HepG2 (cell line): ENCODE results near the gene GPR152. TPM values are rescaled to one million over a fixed set of nuclear protein-coding genes. Genes with fewer than 3 reads are reported as not detected.

Experiments
- ATAC-seq: fragments of 200-7000 bp; cut with Tn5 transposase; 3 replicates; pipeline ENCODE4 v1.9.1; 2020; ENCODE audit warnings: mild to moderate bottlenecking, moderate library complexity
- BruUV-seq: library from RNA; stranded (reverse); fragments of 400-500 nt; replicated peaks from 2 replicates; lab custom pipeline; 2021; lab: Mats Ljungman, UMichigan
- CTCF ChIA-PET: fragments of 300-600 bp; formaldehyde crosslinking; extraction: SDS; loops from one replicate; lab custom pipeline; 2021; ENCODE audit warnings: low total read pairs, inconsistent platforms, low intra/inter-chr PET ratio; lab: Yijun Ruan, JAX
- POLR2A ChIA-PET: fragments of 350-600 bp; sonication (Branson Sonifier 250); formaldehyde crosslinking; loops from one replicate; lab custom pipeline; 2020; ENCODE audit warnings: antibody characterized with exemption, inconsistent platforms; lab: Yijun Ruan, JAX
- DNase-seq: peaks from one replicate; pipeline ENCODE4 v3.0.0-alpha.2; 2015; ENCODE audit warnings: low spot score
- FAIRE-seq: peaks from 3 replicates; lab custom pipeline; 2011; peaks lifted over from hg19 to GRCh38; lab: Jason Lieb, UNC
- H2AFZ ChIP-seq: one replicate; pipeline ENCODE4 v1.6.1; 2011; ENCODE audit warnings: low read length, inconsistent platforms
- H3K27ac ChIP-seq: fragments of 300-600 bp; 3 replicates; pipeline ENCODE4 v1.8.0; 2011; ENCODE audit warnings: mixed run types, mild to moderate bottlenecking, mixed read lengths, low read length, inconsistent platforms; ENCODE audit not compliant: insufficient read depth; ENCODE audit errors: extremely low read length
- H3K27me3 ChIP-seq, 2 experiments: fragments of 200-600 bp in 1 of 2; 2 replicates in 1 of 2; 3 replicates in 1 of 2; pipeline versions ENCODE4 v1.6.0 to v1.8.0; 2011; ENCODE audit warnings: low read length in 2 of 2, mild to moderate bottlenecking in 2 of 2, moderate library complexity in 2 of 2, inconsistent platforms in 1 of 2; ENCODE audit not compliant: insufficient read depth in 2 of 2, control insufficient read depth in 1 of 2
- H3K36me3 ChIP-seq, 2 experiments: fragments of 200-600 bp in 1 of 2; replicated peaks in 1 of 2; 2 replicates in 1 of 2; 3 replicates in 1 of 2; pipeline versions ENCODE4 v1.5.1 to v1.8.0; 2011; ENCODE audit warnings: low read length in 2 of 2, inconsistent platforms in 1 of 2; ENCODE audit not compliant: insufficient read depth in 2 of 2, control insufficient read depth in 1 of 2
- H3K4me1 ChIP-seq: 2 replicates; pipeline ENCODE4 v1.5.1; 2012; ENCODE audit warnings: low read length, inconsistent platforms; ENCODE audit not compliant: insufficient read depth
- H3K4me2 ChIP-seq: 2 replicates; pipeline ENCODE4 v1.6.0; 2011; ENCODE audit warnings: low read depth, low read length, inconsistent platforms
- H3K4me3 ChIP-seq, 3 experiments: fragments of 200-600 bp in 1 of 3; sonication (generic), shearing (Covaris generic) in 1 of 3; replicated peaks in 1 of 3; 2 replicates each; pipeline ENCODE4 v1.5.1; 2011 to 2016; ENCODE audit warnings: low read length in 3 of 3, inconsistent platforms in 2 of 3, low read depth in 2 of 3, mild to moderate bottlenecking in 2 of 3, control low read depth in 1 of 3, mixed read lengths in 1 of 3; ENCODE audit not compliant: insufficient read depth in 1 of 3
- H3K79me2 ChIP-seq: one replicate; pipeline ENCODE4 v1.6.1; 2011; ENCODE audit warnings: low read length, inconsistent platforms; ENCODE audit not compliant: insufficient read depth
- H3K9ac ChIP-seq: 2 replicates; pipeline ENCODE4 v1.6.0; 2011; ENCODE audit warnings: mild to moderate bottlenecking, low read depth, low read length, inconsistent platforms; ENCODE audit not compliant: insufficient read depth
- H3K9me3 ChIP-seq: 2 replicates; pipeline ENCODE4 v1.5.1; 2012; ENCODE audit warnings: mild to moderate bottlenecking, low read length
- H4K20me1 ChIP-seq: 2 replicates; pipeline ENCODE4 v1.6.0; 2011; ENCODE audit warnings: inconsistent platforms, mild to moderate bottlenecking, low read length, moderate library complexity; ENCODE audit not compliant: insufficient read depth
- KDM5B ChIP-seq: sonication (generic); formaldehyde crosslinking; IDR thresholded peaks from 2 replicates; pipeline ENCODE4 v1.4.0; 2020; ENCODE audit warnings: missing genetic modification reagents, mild to moderate bottlenecking, borderline replicate concordance
- NAIF1 ChIP-seq: sonication (generic); formaldehyde crosslinking; IDR thresholded peaks from 2 replicates; pipeline ENCODE4 v1.5.0; 2020; ENCODE audit warnings: mild to moderate bottlenecking, missing genetic modification reagents, borderline replicate concordance
- RXRB ChIP-seq: IDR thresholded peaks from 2 replicates; pipeline ENCODE4 v1.6.1; 2016; ENCODE audit warnings: borderline replicate concordance, missing genetic modification reagents, missing compliant biosample characterization
- SYNCRIP ChIP-seq: fragments of 200-400 bp; formaldehyde crosslinking; IDR thresholded peaks from 2 replicates; pipeline ENCODE4 v1.6.1; 2018; ENCODE audit warnings: mild to moderate bottlenecking, low read depth, low read length; ENCODE audit not compliant: insufficient read depth
- TP53 ChIP-seq: sonication (generic); formaldehyde crosslinking; conservative IDR thresholded peaks from 2 replicates; pipeline ENCODE4 v1.4.0; 2020; ENCODE audit warnings: missing genetic modification reagents
- TRIM22 ChIP-seq: fragments of 450-650 bp; IDR thresholded peaks from 2 replicates; pipeline ENCODE4 v1.6.1; 2017
- ZBED4 ChIP-seq: sonication (generic); formaldehyde crosslinking; IDR thresholded peaks from 2 replicates; pipeline ENCODE4 v1.4.0; 2020; ENCODE audit warnings: missing genetic modification reagents, borderline replicate concordance
- ZBTB38 ChIP-seq: sonication (generic); formaldehyde crosslinking; IDR thresholded peaks from 2 replicates; pipeline ENCODE4 v1.5.1; 2020; ENCODE audit warnings: mild to moderate bottlenecking, missing genetic modification reagents
- ZKSCAN8 ChIP-seq: IDR thresholded peaks from 2 replicates; pipeline ENCODE4 v1.6.1; 2016; ENCODE audit warnings: borderline replicate concordance, missing genetic modification reagents, missing compliant biosample characterization
- ZNF143 ChIP-seq: sonication (generic); formaldehyde crosslinking; IDR thresholded peaks from 2 replicates; pipeline ENCODE4 v1.4.0; 2020; ENCODE audit warnings: missing genetic modification reagents
- ZNF207 ChIP-seq: fragments of 450-650 bp; IDR thresholded peaks from 2 replicates; pipeline ENCODE4 v1.6.1; 2016; ENCODE audit warnings: antibody characterized with exemption, borderline replicate concordance
- ZNF253 ChIP-seq: sonication (generic); formaldehyde crosslinking; IDR thresholded peaks from 2 replicates; pipeline ENCODE4 v1.8.0; 2022; ENCODE audit warnings: mild to moderate bottlenecking, missing genetic modification reagents, borderline replicate concordance
- ZNF263 ChIP-seq: sonication (generic); formaldehyde crosslinking; IDR thresholded peaks from 2 replicates; pipeline ENCODE4 v1.4.0; 2020; ENCODE audit warnings: missing genetic modification reagents
- ZNF275 ChIP-seq: sonication (generic); formaldehyde crosslinking; IDR thresholded peaks from 2 replicates; pipeline ENCODE4 v1.8.0; 2022; ENCODE audit warnings: missing genetic modification reagents, mild to moderate bottlenecking, inconsistent platforms, borderline replicate concordance
- ZNF3 ChIP-seq: IDR thresholded peaks from 2 replicates; pipeline ENCODE4 v1.7.0; 2017; ENCODE audit warnings: inconsistent platforms
- ZNF30 ChIP-seq: sonication (generic); formaldehyde crosslinking; IDR thresholded peaks from 2 replicates; pipeline ENCODE4 v1.5.0; 2020; ENCODE audit warnings: mild to moderate bottlenecking, missing genetic modification reagents
- ZNF713 ChIP-seq: sonication (generic); formaldehyde crosslinking; IDR thresholded peaks from 2 replicates; pipeline ENCODE4 v1.4.0; 2020; ENCODE audit warnings: mild to moderate bottlenecking, missing genetic modification reagents
- WGBS: methylation state at CpG from one replicate; pipeline ENCODE4 v1.1.6; 2017; ENCODE audit warnings: low lambda C conversion rate; 5-methylcytosine and 5-hydroxymethylcytosine counted together
- in situ Hi-C: cut with HindIII; loops from 2 replicates; pipeline ENCODE4 v1.10.0; 2017; ENCODE audit warnings: low pct_unique_long_range_greater_than_20kb; ENCODE audit not compliant: extremely low pct_ligation_motif_present
- intact Hi-C: fragments of 100-400 bp; cut with micrococcal nuclease; formaldehyde crosslinking; loops from one replicate; pipeline ENCODE4 v1.10.0; 2022; ENCODE audit not compliant: unreplicated experiment
- polyA plus RNA-seq, 8 experiments: library from polyadenylated mRNA; depleted of rRNA in 3 of 8; stranded (reverse) in 7 of 8; unstranded in 1 of 8; fragments of >200 nt; fragmentation: Illumina TruSeq in 4 of 8; extraction: Trizol in 4 of 8; gene quantifications; 2 replicates each; pipeline versions ENCODE4 v1.2.1 to v1.2.3, GENCODE V29; 2011 to 2016; ENCODE audit warnings: low read depth in 4 of 8, missing spikeins in 1 of 8, mixed read lengths in 1 of 8; ENCODE audit not compliant: insufficient read depth in 1 of 8
- total RNA-seq, 5 experiments: library from RNA; depleted of rRNA; stranded (reverse); fragments of >200 nt; fragmentation: Illumina TruSeq; extraction: Trizol; gene quantifications; 2 replicates each; pipeline ENCODE4 v1.2.3, GENCODE V29; 2016; ENCODE audit warnings: low read depth in 1 of 5
- TF ChIP-seq, protein P1 (sequence below): sonication (generic); formaldehyde crosslinking; IDR thresholded peaks from 2 replicates; pipeline ENCODE4 v1.4.0; 2020; ENCODE audit warnings: missing genetic modification reagents

GPR152 gene
- total and polyA plus RNA-seq, 2 of the 13 experiments (the other 11 are each of a cell fraction or from before 2014, with no cell fraction given) = not detected

GRCh38 chr11:67422891-67423290, 29.6 kb downstream of the GPR152 start:
- H2AFZ ChIP-seq = no peak overlapping the region
- FAIRE-seq = no peak
- TF ChIP-seq ZBTB38 (CRISPR knock-in tag) (no peak), ZNF253 (CRISPR knock-in tag) (no peak), ZBED4 (CRISPR knock-in tag) (no peak), ZNF30 (CRISPR knock-in tag) (no peak), ZNF3 (CRISPR knock-in tag) (peak; percentile 32; the same call in 1 of the 2 replicates), ZNF275 (CRISPR knock-in tag) (no peak), SYNCRIP (no peak), ZKSCAN8 (CRISPR knock-in tag) (0 out of 2 replicates have a peak, but pooled peaks have one; percentile 19), TP53 (no peak), ZNF207 (no peak), ZNF143 (no peak), RXRB (CRISPR knock-in tag) (no peak), ZNF263 (CRISPR knock-in tag) (no peak), KDM5B (CRISPR knock-in tag) (no peak), ZNF713 (CRISPR knock-in tag) (no peak), NAIF1 (CRISPR knock-in tag) (no peak), TRIM22 (no peak)
- TF ChIP-seq, protein P1, sequence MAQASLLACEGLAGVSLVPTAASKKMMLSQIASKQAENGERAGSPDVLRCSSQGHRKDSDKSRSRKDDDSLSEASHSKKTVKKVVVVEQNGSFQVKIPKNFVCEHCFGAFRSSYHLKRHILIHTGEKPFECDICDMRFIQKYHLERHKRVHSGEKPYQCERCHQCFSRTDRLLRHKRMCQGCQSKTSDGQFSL = no peak
- TF ChIP-seq, all 625 proteins: peak for 2
- Histone ChIP-seq H3K4me3 (no peak overlapping the region), H3K9ac (no peak overlapping the region), H3K9me3 (no peaks in the 10 kb centered on the region), H3K4me1 (peaks cover 57% of the 10 kb centered on the region), H3K27ac (no peak overlapping the region), H3K27me3 (peaks cover 3 to 20% of the 10 kb centered on the region in 2 experiments; a peak in 3 of 5 replicates), H3K4me2 (peak overlapping the region; percentile 2; the same call in 1 of the 2 replicates), H3K36me3 (no peaks in the 10 kb centered on the region), H4K20me1 (no peaks in the 10 kb centered on the region), H3K79me2 (no peaks in the 10 kb centered on the region)
- ATAC-seq (no peak), DNase-seq (no peak)
- ChIA-PET CTCF (no interaction called here), POLR2A (interaction anchor here (7.4 kb wide), 1 partner anchor 20 kb away, joined by 78 read pairs; the partner anchor contains the start of genes PPP1CA and TBC1D10C)
- no TSS peak for BruUV-seq
- WGBS = 43% methylated on average over 2 of the region's 6 CpGs
- in situ Hi-C loops = no loop called here
- intact Hi-C loops = no loop called here
